HG02623 (cell line): ENCODE results near the gene KLF16.
A peak's percentile ranks its signal among the peaks of the same experiment; 100 is the strongest.

Experiments
- ATAC-seq: cut with Tn5 transposase; IDR thresholded peaks from one replicate; pipeline ENCODE4 v1.9.1; 2021; ENCODE audit warnings: moderate library complexity; ENCODE audit not compliant: unreplicated experiment

The KLF16 gene

GRCh38 chr19:1871140-1871597, 7.8 kb upstream of the KLF16 start:
- ATAC-seq = no peak

GRCh38 chr19:1868971-1869370, 5.6 kb upstream of the KLF16 start:
- ATAC-seq = no peak

GRCh38 chr19:1867349-1867724, 4.0 kb upstream of the KLF16 start:
- ATAC-seq = no peak

GRCh38 chr19:1866693-1867348, 3.4 kb upstream of the KLF16 start:
- no peak for ATAC-seq

GRCh38 chr19:1865172-1866010, 2.0 kb upstream of the KLF16 start:
- ATAC-seq = no peak

GRCh38 chr19:1864480-1865171, 1.2 kb upstream of the KLF16 start:
- no peak for ATAC-seq

GRCh38 chr19:1863638-1864479, 480 bp upstream of the KLF16 start:
- peak; percentile 44 for ATAC-seq

- ATAC-seq = no peak
These were observed 703 bp downstream of the KLF16 start for GRCh38 chr19:1862424-1863327.

GRCh38 chr19:1862068-1862423, 1.3 kb downstream of the KLF16 start:
- ATAC-seq = no peak

GRCh38 chr19:1861599-1862031, 1.8 kb downstream of the KLF16 start:
- ATAC-seq = no peak

GRCh38 chr19:1860821-1861598, 2.4 kb downstream of the KLF16 start:
- no peak for ATAC-seq

GRCh38 chr19:1860042-1860775, 3.2 kb downstream of the KLF16 start:
- ATAC-seq = no peak

- no peak for ATAC-seq
These were observed 4.0 kb downstream of the KLF16 start for GRCh38 chr19:1859331-1859781.

- ATAC-seq = no peak
These were observed 4.8 kb downstream of the KLF16 start for GRCh38 chr19:1858412-1859081.

GRCh38 chr19:1857648-1858326, 5.6 kb downstream of the KLF16 start:
- ATAC-seq = no peak

GRCh38 chr19:1856698-1857603, 6.4 kb downstream of the KLF16 start:
- ATAC-seq = no peak
